ENCODE results near the gene CD163.

Gene CD163

GRCh38 chr12:7493006-7493405 lies 10.6 kb downstream of the CD163 start:
- CTCF ChIA-PET, result no interaction called here
- POLR2A ChIA-PET, result no interaction called here
- DNase-seq (ENCODE audit: extremely low spot score), result no peak
- TF ChIP-seq CTBP1 (IDR thresholded peaks at IDR 0.05; ENCODE audit: borderline replicate concordance), result no peak
- no peak for TF ChIP-seq SUZ12 (IDR thresholded peaks at IDR 0.05)
- no peak for TF ChIP-seq FOXK2 (IDR thresholded peaks at IDR 0.05)
- TF ChIP-seq PKNOX1 (IDR thresholded peaks at IDR 0.05), result no peak
- no peak for TF ChIP-seq ELF4 (IDR thresholded peaks at IDR 0.05)
- TF ChIP-seq LEF1 (IDR thresholded peaks at IDR 0.05; ENCODE audit: borderline replicate concordance), result no peak
- no peak for TF ChIP-seq FOXA1 (IDR thresholded peaks at IDR 0.05)
- TF ChIP-seq SP1 (IDR thresholded peaks at IDR 0.05), result no peak
- TF ChIP-seq NFRKB (IDR thresholded peaks at IDR 0.05), result no peak
- no peak for TF ChIP-seq ZNF384 (IDR thresholded peaks at IDR 0.05)
- no peak for TF ChIP-seq HDGF (IDR thresholded peaks at IDR 0.05; ENCODE audit: borderline replicate concordance)
- TF ChIP-seq L3MBTL2 (conservative IDR thresholded peaks at IDR 0.05), result no peak
- no peak for TF ChIP-seq BHLHE40 (IDR thresholded peaks at IDR 0.05; ENCODE audit: borderline replicate concordance)
- no peak for TF ChIP-seq FOXM1 (IDR thresholded peaks at IDR 0.05; ENCODE audit: borderline replicate concordance)
- TF ChIP-seq ARNT (IDR thresholded peaks at IDR 0.05), result no peak

- ChIA-PET CTCF (no interaction called here), POLR2A (no interaction called here)
- TF ChIP-seq TARDBP (IDR thresholded peaks at IDR 0.05) (no peak), ZNF384 (IDR thresholded peaks at IDR 0.05) (no peak), HDGF (IDR thresholded peaks at IDR 0.05; ENCODE audit: borderline replicate concordance) (no peak), ARNT (IDR thresholded peaks at IDR 0.05) (no peak), CTBP1 (IDR thresholded peaks at IDR 0.05; ENCODE audit: borderline replicate concordance) (no peak), SP1 (IDR thresholded peaks at IDR 0.05) (no peak)
- no peak for DNase-seq (ENCODE audit: extremely low spot score)
Measured at GRCh38 chr12:7486512-7486911, 17.1 kb downstream of the CD163 start.

DNA sequence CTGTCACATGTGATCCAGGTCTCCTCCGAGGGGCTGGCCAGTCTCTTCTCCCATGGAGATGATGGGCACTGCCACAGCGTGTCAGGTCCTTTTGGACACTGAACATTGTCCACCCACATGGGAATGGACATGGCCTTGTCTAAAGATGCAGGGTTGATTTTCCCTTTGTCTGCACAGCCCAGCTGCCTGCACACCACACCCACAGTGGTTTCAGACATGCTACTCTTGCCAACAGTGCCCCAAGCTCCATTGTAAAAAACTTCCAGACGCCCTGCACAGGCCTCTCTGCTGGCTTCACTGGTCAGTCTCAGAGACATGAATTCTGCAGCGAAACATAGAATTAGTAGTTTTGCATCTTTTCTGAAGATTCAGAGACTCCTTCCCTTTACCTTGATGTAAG lies 18.5 kb downstream of the CD163 start:
- DNase-seq (ENCODE audit: extremely low spot score), result no peak
- POLR2A ChIA-PET, result no interaction called here
- no peak for TF ChIP-seq NFRKB (IDR thresholded peaks at IDR 0.05)
- no peak for TF ChIP-seq L3MBTL2 (conservative IDR thresholded peaks at IDR 0.05)
- no peak for TF ChIP-seq LEF1 (IDR thresholded peaks at IDR 0.05; ENCODE audit: borderline replicate concordance)
- TF ChIP-seq FOXK2 (IDR thresholded peaks at IDR 0.05), result no peak
- TF ChIP-seq SP1 (IDR thresholded peaks at IDR 0.05), result no peak
- TF ChIP-seq PKNOX1 (IDR thresholded peaks at IDR 0.05), result no peak
- no peak for TF ChIP-seq ARNT (IDR thresholded peaks at IDR 0.05)
- TF ChIP-seq HDGF (IDR thresholded peaks at IDR 0.05; ENCODE audit: borderline replicate concordance), result no peak
- no peak for TF ChIP-seq TARDBP (IDR thresholded peaks at IDR 0.05)
- no peak for TF ChIP-seq ZNF384 (IDR thresholded peaks at IDR 0.05)
- TF ChIP-seq FOXA1 (IDR thresholded peaks at IDR 0.05), result no peak
- TF ChIP-seq ELF4 (IDR thresholded peaks at IDR 0.05), result no peak
- no peak for TF ChIP-seq SUZ12 (IDR thresholded peaks at IDR 0.05)
- TF ChIP-seq FOXM1 (IDR thresholded peaks at IDR 0.05; ENCODE audit: borderline replicate concordance), result no peak
- TF ChIP-seq CTBP1 (IDR thresholded peaks at IDR 0.05; ENCODE audit: borderline replicate concordance), result no peak
- no peak for TF ChIP-seq BHLHE40 (IDR thresholded peaks at IDR 0.05; ENCODE audit: borderline replicate concordance)
- CTCF ChIA-PET, result no interaction called here

- ChIA-PET POLR2A (no interaction called here), CTCF (no interaction called here)
- TF ChIP-seq FOXM1 (IDR thresholded peaks at IDR 0.05; ENCODE audit: borderline replicate concordance), result no peak
- DNase-seq (ENCODE audit: extremely low spot score), result no peak
Measured at GRCh38 chr12:7483343-7483742, 20.2 kb downstream of the CD163 start.

- ChIA-PET CTCF (no interaction called here), POLR2A (no interaction called here)
- TF ChIP-seq SUZ12 (IDR thresholded peaks at IDR 0.05), result no peak
- TF ChIP-seq CTBP1 (IDR thresholded peaks at IDR 0.05; ENCODE audit: borderline replicate concordance), result no peak
- no peak for TF ChIP-seq L3MBTL2 (conservative IDR thresholded peaks at IDR 0.05)
- TF ChIP-seq ZNF384 (IDR thresholded peaks at IDR 0.05), result no peak
- TF ChIP-seq NFRKB (IDR thresholded peaks at IDR 0.05), result no peak
- TF ChIP-seq FOXM1 (IDR thresholded peaks at IDR 0.05; ENCODE audit: borderline replicate concordance), result no peak
- TF ChIP-seq ELF4 (IDR thresholded peaks at IDR 0.05), result no peak
- TF ChIP-seq LEF1 (IDR thresholded peaks at IDR 0.05; ENCODE audit: borderline replicate concordance), result no peak
- TF ChIP-seq PKNOX1 (IDR thresholded peaks at IDR 0.05), result no peak
- no peak for TF ChIP-seq TARDBP (IDR thresholded peaks at IDR 0.05)
- TF ChIP-seq FOXK2 (IDR thresholded peaks at IDR 0.05), result no peak
- TF ChIP-seq ARNT (IDR thresholded peaks at IDR 0.05), result no peak
- TF ChIP-seq FOXA1 (IDR thresholded peaks at IDR 0.05), result no peak
- TF ChIP-seq HDGF (IDR thresholded peaks at IDR 0.05; ENCODE audit: borderline replicate concordance), result no peak
- DNase-seq (ENCODE audit: extremely low spot score), result no peak
Measured at GRCh38 chr12:7479771-7480170, 23.8 kb downstream of the CD163 start.

DNA sequence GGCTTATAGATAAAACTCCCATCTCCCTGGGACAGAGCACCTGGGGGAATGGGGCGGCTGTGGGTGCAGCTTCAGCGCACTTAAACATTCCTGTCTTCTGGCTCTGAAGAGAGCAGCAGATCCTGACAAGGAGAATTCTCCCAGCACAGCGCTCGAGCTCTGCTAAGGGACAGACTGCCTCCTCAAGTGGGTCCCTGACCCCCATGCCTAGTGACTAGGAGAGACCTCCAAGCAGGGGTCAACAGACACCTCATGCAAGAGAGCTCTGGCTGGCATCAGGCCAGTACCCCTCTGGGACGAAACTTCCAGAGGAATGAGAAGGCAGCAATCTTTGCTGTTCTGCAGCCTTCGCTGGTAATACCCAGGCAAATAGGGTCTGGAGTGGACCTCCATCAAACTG lies 31.5 kb downstream of the CD163 start:
- POLR2A ChIA-PET, result no interaction called here
- no peak for TF ChIP-seq FOXK2 (IDR thresholded peaks at IDR 0.05)
- DNase-seq (ENCODE audit: extremely low spot score), result no peak
- CTCF ChIA-PET, result no interaction called here

All from HEK293T (cell line).